SK-MEL-5 (cell line): ENCODE results near the gene RHBDD2. TPM values are rescaled to one million over a fixed set of nuclear protein-coding genes. Genes with fewer than 3 reads are reported as not detected.
"Not testable (repeated sequence)": the region's sequence is repeated elsewhere in the genome, so short reads cannot be mapped to it uniquely, and the experiment has no call there.

ENCODE experiments used
- DNase-seq: peaks from one replicate; pipeline ENCODE4 v3.0.0-alpha.2; 2016; ENCODE audit warnings: low read depth, low spot score
- in situ Hi-C: cut with HindIII; loops from 2 replicates; pipeline ENCODE4 v1.10.0; 2016; ENCODE audit warnings: low sequenced_read_pairs, high pct_unique_total_duplicates, low pct_unique_long_range_greater_than_20kb
- polyA plus RNA-seq, 2 experiments: library from polyadenylated mRNA; depleted of rRNA; stranded (reverse); fragments of >200 nt; gene quantifications; 2 replicates each; pipeline ENCODE4 v1.2.3, GENCODE V29; 2015
- total RNA-seq: library from RNA; depleted of rRNA; stranded (reverse); fragments of >200 nt; shearing (Covaris generic); gene quantifications from 2 replicates; pipeline ENCODE4 v1.2.3, GENCODE V29; 2014; rRNA removed

The RHBDD2 gene
- 70.4 and 83.4 TPM in 2 replicates for total RNA-seq
- 149 and 167 TPM in 2 replicates for polyA plus RNA-seq (2015; cell fraction: cytosol; rRNA removed)
- polyA plus RNA-seq (2015; cell fraction: nucleus; rRNA removed) = 31.1 and 51.2 TPM in 2 replicates

DNA sequence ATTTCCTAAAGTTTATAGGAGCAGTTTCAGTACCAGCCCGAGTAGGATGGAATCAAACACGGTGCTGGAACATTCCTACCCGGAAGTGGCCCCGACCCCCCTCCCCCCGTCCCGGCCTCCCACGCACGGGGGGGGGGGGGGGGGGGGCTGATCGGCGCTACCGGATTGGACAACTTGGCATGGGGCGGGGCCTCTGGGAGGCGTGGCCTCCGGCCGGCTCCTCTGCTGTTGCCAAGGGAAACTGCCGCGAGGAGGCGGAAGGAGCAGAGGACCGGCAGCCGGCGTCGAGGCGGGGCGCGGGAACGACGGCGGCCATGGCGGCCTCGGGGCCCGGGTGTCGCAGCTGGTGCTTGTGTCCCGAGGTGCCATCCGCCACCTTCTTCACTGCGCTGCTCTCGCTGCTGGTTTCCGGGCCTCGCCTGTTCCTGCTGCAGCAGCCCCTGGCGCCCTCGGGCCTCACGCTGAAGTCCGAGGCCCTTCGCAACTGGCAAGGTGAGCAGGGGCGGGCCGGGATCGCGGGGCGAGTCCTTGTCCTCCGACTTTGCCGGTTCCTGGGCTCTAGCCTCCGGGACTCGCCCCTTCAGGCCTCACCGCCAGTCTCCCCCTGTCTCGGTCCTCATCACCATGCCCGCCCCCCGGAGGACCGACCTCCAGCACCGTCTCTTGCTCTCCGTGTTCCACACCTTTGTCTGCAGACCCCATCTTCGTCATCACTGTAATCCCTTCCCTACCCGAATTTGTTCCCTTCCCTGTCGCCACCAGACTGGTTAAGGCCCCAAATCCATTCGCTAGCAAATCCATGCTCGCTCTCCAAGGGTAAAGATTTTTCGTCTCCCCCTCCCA, at the start of gene RHBDD2:
RHBDD2 (plus strand) TSS at position 266 of the 843 bp plus-strand sequence; CDS start at position 315, 49 bp downstream.
- in situ Hi-C loops = no loop called here
- DNase-seq = peak; percentile 97

DNA sequence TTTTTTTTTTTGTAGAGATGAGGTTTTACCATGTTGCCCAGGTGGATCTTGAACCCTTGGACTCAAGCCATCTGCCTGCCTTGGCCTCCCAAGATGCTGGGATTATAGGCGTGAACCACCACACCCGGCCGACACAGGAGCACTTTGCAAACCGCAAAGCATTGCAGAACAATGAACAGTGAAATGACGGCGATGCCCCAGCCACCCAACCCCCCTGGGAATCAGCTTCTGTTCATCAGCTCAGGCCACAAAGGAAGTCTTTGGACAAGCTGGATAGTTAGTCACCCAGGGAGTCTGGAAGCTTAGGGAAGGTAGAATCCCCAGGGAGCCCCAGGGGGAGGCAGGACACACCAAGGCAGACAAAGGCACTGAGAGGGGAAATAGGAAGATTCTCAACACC, 49.2 kb upstream of the RHBDD2 start:
- in situ Hi-C loops = not testable (repeated sequence)
- DNase-seq = peak; percentile 75

DNA sequence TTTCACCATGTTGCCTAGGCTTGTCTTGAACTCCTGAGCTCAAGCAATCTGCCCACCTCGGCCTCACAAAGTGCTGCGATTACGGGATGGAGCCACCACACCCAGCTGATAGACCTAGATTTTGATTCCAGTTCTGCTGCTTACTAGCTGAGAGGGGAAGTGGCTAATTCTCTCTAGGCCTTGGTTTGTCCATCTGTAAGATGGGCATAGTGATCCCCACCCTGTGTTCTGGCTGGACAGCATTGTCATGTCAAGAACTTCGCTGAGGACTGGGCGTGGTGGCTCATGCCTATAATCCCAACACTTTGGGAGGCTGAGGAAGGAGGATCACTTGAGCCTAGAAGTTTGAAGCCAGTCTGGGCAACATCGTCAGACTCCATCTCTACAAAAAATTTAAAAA, 47.9 kb upstream of the RHBDD2 start:
- DNase-seq = no peak
- in situ Hi-C loops = no loop called here

DNA sequence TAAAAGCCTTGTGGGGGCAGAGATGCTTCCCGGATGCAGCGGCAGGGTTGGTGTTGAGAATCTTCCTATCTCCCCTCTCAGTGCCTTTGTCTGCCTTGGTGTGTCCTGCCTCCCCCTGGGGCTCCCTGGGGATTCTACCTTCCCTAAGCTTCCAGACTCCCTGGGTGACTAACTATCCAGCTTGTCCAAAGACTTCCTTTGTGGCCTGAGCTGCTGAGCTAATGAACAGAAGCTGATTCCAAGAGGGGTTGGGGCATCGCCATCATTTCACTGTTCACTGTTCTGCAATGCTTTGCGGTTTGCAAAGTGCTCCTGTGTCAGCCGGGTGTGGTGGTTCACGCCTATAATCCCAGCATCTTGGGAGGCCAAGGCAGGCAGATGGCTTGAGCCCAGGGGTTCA, 45.2 kb upstream of the RHBDD2 start:
- in situ Hi-C loops = not testable (repeated sequence)
- DNase-seq = peak; percentile 26

DNA sequence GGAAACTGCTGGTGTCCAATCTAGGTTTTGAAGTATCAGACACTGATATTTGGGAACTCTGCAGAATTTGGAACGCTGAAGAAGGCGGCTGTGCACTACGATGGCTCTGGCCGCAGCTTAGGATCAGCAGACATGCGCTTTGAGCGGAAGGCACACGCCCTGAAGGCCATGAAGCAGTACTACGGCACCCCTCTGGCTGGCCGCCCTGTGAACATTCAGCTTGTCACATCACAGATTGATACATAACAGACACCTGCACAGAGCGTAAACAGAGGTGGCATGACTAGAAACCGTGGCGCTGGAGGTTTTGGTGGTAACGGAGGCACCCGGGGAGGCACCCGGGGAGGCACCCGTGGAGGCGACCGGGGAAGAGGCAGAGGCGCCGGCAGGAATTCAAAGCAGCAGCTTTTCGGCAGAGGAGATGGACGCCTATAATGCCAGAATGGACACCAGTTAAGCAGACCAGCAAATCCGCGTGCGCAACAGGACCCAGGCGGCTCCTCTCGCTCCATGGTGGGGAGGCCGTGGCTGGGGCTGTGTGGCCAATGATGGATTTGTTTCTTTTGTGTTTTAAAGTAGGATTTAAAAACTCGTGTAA, 43.0 kb upstream of the RHBDD2 start:
- in situ Hi-C loops = no loop called here
- no peak for DNase-seq

DNA sequence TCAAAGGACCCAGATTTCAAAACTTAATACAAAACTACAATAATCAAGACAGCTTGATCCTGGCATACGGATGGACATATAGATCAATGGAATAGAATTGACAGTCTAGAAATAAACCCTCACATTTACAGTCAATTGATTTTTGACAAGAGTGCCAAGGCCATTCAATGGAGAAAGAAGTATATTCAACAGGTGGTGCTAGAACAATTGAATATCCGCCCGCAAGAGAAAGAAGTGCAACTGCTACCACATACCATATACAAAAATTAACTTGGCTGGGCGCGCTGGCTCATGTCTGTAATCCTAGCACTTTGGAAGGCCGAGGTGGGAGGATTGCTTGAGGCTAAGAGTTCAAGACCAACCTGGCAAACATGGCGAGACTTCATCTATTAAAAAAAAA, 42.0 kb upstream of the RHBDD2 start:
- DNase-seq = no peak
- in situ Hi-C loops = no loop called here

DNA sequence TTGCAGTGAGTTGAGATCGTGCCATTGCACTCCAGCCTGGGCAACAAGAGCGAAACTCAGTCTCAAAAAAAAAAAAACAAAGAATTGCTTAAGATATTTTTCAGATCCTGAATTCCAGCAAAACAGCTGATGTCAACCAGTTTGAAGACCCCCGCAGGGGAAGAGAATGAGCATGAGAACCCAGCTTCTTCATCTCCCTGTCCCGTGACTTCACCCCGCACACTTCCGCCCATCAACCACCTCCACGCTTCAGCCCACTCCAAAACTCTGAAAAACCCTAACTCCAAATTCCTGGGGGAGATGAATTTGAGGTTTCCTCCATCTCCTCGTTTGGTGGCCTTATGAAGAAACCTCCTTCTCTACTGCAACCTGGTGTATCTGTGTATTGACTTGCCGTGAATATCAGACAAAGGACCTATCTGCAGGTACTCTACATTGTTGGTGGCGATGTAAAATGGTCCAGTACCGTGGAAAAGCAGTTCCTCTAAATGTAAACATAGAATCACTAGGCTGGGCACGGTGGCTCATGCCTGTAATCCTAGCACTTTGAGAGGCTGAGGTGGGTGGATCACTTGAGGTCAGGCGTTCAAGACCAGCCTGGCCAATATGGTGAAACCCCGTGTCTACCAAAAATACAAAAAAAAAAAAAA, 40.4 kb upstream of the RHBDD2 start:
- in situ Hi-C loops, DNase-seq: not testable (repeated sequence)

DNA sequence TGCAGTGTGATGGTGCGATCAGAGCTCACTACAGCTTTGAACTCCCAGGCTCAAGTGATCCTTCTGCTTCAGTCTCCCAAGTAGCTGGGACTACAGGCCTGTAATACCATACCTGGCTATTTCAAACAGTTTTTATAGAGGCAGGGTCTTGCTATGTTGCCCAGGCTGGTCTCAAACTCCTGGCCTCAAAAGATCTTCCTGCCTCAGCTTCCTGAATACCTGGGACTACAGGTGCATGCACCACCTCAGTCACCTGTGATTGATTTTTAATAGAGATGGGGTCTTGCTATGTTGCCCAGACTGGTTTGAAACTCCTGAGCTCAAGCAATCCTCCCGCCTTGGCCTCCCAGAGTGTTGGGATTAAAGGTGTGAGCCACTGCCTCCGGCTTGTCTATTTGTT, 38.8 kb upstream of the RHBDD2 start:
- in situ Hi-C loops = no loop called here
- no peak for DNase-seq

DNA sequence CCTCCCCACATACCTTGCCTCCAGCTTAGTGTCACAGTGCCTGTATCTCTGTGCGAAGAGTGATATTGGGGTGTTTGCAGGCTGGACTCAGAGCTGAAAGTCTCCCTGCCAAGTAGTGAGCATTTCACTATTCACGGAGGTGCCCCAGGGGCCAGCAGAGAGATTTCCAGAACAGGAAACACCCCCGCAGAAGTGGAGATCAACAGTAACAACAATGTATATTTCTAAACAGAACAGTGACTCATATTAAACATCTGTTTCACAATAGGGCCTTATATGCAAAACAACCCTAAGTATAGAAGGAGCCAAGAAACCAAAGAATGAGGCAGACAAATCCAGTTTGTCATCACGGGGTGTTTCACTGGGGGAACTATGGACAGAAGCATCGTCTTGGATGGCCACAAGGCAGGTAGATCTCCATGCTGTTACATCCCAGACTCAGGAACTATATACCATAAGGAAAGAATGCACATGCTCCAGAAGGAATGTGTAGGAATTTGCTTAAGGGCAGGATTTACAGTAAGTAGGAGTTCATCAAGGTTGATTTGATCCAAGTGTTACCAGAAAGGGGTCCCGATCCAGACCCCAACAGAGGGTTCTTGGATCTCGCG, 35.9 kb upstream of the RHBDD2 start:
- peak; percentile 79 for DNase-seq
- in situ Hi-C loops = no loop called here

DNA sequence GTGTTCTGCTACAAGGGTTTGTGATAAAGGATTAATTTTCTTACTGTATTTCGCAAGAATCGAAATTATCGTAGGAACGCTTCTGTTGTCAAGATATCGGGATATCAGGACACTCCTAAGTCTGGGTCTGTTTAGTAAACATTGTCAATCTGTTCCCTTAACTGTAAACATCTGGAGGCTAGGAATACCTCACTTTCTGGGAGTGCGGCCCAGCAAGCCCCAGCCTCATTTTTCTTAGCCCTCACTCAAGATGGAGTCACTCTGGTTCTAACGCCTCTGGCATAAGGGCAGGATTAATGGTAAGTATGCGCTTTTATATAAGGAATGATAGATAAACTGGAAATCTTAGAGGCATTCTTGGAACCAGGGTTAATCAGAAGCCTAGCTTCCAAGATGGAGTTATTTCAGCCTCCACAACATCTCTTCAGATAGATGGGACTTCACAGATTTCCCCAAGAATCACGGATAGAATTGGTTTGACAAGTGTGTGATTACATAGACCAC, 35.2 kb upstream of the RHBDD2 start:
- in situ Hi-C loops = no loop called here
- no peak for DNase-seq

DNA sequence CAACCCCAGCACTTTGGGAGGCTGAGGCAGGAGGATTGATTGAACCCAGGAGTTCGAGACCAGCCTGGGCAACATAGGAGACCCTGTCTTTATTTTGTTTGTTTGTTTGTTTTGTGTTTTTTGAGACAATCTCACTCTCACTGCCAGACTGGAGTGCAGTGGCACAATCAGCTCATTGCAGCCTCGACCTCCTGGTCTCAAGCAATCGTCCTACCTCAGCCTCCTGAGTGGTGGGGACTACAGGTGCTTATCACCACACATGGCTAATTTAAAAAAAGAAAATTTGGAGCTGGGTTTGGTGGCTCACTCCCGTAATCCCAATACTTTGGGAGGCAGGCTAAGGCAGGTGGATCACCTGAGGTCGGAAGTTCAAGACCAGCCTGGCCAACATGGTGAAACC, 34.7 kb upstream of the RHBDD2 start:
- in situ Hi-C loops = no loop called here
- DNase-seq = no peak

DNA sequence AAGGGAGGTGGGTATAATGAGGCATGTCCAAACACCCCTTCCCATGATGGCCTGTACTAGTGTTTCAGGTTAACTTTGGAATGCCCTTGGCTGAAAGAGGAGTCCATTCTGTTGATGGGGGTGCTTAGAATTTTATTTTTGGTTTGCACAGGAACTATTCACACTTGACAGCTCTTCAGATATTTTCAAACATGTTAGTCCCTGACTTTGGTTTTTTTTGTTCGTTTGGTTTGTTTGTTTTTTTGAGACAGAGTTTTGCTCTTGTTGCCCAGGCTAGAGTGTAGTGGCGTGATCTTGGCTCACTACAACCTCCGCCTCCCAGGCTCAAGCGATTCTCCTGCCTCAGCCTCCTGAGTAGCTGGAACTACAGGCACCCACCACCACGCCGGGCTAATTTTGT, 33.7 kb upstream of the RHBDD2 start:
- in situ Hi-C loops, DNase-seq: not testable (repeated sequence)

DNA sequence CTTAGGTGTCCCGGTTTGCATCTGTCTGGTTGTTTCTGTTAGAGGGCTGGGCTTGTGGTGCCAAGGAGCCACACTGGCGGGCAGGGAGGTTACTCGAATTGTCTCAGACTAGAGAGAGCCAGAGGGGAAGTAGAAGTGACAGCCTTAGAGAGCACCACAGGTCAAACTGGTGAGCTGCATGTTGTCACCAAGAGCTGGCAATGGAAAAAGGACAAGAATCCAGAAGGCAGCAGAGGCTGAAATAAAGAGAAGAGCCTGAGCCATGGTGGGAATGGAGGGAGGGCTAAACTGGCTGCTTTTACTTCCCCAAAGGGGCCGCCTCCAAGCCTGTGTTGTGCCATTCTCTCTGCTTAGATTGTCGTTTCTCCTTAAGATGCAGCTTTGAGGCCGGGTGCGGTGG, 31.1 kb upstream of the RHBDD2 start:
- no peak for DNase-seq
- in situ Hi-C loops = no loop called here

DNA sequence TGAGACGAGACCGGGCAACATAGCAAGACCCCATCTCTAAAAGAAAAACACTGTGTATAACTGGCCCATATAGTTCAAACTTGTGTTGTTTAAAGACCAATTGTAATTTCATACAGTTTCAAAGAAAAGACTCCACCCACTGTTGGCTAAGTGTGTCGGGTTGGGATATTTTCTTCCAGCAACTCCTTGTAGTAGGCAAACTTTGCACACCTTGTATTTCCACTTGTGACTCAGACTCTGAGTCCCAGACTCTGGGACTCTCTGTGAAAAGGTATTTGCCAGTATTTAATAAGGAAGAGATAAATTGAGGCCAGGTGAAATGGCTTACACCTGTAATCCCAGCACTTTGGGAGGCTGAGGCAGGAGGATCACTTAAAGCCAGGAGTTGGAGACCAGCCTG, 29.3 kb upstream of the RHBDD2 start:
- in situ Hi-C loops = no loop called here
- DNase-seq = no peak

DNA sequence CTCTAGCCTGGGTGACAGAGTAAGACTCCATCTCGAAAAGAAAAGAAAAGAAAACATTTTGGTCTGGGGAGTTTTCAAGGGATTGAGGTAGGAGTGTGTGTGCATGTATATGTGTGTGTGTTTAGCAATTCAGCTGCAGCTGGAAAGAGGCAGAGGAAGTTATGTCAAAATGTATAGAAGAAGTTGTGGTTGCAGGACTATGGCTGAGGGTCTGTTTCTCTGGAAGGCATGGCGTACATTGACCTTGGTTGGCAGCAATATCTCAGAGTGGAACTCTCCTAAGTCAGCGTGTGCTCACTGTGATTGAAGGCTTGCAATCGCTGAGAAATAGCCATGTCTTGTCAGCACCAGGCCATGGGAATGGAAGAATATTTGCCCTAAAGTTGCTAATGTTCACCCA, 28.6 kb upstream of the RHBDD2 start:
- in situ Hi-C loops = no loop called here
- DNase-seq = no peak

DNA sequence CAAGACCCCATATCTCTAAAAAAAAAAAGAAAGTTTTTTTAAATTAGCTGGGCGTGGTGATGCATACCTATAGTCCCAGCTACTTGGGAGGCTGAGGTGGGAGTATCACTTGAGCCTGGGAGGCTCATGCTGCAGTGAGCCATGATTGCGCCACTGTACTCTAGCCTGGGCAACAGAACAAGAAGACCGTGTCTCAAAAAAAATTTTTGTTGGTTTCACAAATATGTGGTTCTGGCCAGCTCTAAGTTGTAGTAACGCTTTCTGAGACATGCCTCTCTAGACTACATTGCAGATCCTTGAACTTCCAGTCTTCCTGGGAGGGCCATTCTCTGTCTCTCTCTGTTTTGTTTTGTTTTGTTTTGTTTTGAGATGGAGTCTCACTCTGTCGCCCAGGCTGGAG, 24.6 kb upstream of the RHBDD2 start:
- DNase-seq = no peak
- in situ Hi-C loops = no loop called here

DNA sequence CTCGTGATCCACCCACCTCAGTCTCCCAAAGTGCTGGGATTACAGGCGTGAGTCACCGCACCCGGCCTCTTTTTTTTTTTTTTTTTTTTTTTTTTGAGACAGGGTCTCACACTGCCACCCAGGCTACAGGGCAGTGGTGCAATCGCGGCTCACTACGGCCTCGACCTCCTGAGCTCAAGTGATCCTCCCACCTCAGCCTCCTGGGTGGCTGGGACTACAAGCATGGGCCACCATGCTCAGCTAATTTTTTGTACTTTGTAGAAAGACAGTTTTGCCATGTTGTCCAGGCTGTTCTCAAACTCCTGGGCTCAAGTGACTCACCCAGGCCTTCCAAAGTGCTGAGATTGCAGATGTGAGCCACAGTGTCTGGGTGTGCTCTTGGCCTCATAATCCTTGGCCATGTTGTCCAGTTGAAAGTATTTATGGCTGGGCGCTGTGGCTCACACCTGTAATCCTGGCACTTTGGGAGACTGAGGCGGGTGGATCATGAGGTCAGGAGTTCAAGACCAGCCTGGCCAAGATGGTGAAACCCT, 24.0 kb upstream of the RHBDD2 start:
- in situ Hi-C loops, DNase-seq: not testable (repeated sequence)

DNA sequence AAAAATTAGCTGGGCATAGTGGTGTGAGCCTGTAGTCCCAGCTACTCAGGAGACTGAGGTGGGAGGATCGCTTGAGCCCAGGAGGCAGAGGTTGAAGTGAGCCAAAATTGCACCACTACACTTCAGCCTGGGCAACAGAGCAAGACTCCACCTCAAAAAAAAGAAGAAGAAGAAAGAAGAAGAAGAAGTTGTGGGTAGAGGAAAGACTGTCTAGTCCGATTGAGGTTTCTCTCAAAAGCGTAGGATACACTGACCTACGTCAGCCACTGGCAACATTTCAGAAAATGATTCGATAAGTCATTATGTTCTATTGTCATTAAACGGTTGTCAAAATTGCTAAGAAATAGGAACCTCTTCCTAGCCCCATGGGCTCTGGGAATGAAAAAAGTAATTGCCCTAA, 22.3 kb upstream of the RHBDD2 start:
- no peak for DNase-seq
- in situ Hi-C loops = no loop called here
